Epithelial cell of esophagus (primary cell): ENCODE data around the gene MARCHF6.
"Not testable (repeated sequence)": the region's sequence is repeated elsewhere in the genome, so short reads cannot be mapped to it uniquely, and the experiment has no call there.

ENCODE experiments used
- DNase-seq: peaks from one replicate; pipeline ENCODE4 v3.0.0; 2010; ENCODE audit warnings: low read depth
- H3K4me3 ChIP-seq: 2 replicates; pipeline ENCODE4 v1.5.1; 2011; ENCODE audit warnings: mild to moderate bottlenecking, low read length, control low read depth
- TF ChIP-seq, protein P1 (sequence below): IDR thresholded peaks from 2 replicates; pipeline ENCODE4 v1.5.1; 2011; ENCODE audit warnings: low read depth, mild to moderate bottlenecking, low read length, control low read depth, inconsistent platforms; ENCODE audit not compliant: insufficient read depth; ENCODE audit errors: missing control alignments

MARCHF6 gene

DNA sequence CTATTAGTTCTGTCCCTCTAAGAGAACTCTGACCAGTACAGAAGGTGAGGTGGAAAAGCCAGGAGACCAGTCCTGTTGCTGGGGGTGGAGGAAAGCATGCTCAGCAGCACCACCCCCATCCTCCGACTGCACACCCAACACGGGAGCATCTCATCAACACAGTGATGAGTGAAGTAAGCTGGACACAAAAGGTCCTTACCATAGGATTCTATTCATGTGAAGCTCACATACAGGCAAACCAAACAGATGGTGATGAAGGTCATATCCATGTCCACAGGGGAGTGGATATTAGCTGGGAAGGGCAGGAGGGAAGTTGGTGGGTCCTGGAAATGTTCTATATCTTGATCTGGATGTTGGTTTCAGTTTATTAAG, 14.8 kb upstream of the MARCHF6 start:
- H3K4me3 ChIP-seq: no peak overlapping the region
- no peak for DNase-seq
- TF ChIP-seq, protein P1, sequence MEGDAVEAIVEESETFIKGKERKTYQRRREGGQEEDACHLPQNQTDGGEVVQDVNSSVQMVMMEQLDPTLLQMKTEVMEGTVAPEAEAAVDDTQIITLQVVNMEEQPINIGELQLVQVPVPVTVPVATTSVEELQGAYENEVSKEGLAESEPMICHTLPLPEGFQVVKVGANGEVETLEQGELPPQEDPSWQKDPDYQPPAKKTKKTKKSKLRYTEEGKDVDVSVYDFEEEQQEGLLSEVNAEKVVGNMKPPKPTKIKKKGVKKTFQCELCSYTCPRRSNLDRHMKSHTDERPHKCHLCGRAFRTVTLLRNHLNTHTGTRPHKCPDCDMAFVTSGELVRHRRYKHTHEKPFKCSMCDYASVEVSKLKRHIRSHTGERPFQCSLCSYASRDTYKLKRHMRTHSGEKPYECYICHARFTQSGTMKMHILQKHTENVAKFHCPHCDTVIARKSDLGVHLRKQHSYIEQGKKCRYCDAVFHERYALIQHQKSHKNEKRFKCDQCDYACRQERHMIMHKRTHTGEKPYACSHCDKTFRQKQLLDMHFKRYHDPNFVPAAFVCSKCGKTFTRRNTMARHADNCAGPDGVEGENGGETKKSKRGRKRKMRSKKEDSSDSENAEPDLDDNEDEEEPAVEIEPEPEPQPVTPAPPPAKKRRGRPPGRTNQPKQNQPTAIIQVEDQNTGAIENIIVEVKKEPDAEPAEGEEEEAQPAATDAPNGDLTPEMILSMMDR: no peak

DNA sequence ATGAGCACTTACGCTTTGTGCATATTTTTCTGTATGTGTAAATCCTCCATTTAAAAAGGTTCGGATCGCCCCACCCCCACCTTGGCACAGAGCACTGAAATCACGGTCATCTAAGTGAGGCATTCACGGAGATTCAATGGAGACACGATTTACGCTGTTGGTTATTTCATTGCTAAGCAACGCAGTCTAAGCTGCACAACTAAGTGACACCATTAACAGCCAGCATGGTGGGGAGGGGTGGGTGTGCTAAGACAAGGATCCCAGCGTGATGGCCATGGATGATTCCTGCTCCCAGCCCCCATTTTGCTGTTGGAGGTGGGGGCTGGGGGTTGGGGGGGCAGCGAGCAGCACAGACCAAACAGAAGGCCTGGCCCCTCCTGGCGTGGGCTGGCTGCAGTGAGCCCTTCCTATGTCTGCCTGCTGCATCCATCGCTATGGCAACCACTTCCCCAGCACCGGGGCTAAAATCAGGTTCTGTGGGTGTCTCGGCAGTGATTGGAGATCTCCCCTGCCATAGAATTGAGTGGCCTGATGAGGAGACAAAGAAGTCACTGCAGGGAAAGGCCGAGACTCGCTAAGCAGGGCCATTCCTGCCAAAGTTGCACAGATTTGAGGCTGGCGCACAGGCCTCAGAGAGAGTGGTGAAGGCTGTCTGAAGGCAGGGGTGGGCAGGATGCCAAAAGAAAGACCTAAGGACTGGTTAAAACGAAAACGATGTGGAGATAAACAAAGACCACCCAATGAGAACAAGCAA, 14.3 kb upstream of the MARCHF6 start:
- no peak for DNase-seq
- TF ChIP-seq, protein P1: no peak

DNA sequence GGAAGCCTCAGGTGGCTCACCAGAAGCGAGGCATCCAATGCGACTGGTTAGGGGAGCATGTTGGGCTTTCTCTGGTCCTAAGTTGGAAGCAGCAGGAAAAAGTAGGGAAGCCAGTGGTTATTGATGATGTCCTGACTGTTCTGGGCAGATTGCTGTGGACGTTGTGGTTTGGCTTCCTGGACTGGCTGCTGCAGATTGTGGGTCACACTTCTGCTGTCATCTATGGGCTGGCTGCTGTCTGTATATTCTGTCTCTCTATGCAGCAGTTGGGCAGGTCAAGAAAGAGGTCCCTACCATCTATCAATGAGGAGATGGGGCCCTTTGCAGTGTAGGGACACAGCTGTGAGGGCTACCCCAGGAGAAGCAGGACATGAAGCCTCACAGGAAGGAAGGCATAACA, 13.5 kb upstream of the MARCHF6 start:
- DNase-seq: no peak
- no peak overlapping the region for H3K4me3 ChIP-seq
- TF ChIP-seq, protein P1: no peak

More for the DNA sequence above, 14.3 kb upstream of the MARCHF6 start:
- no peak overlapping the region for H3K4me3 ChIP-seq

DNA sequence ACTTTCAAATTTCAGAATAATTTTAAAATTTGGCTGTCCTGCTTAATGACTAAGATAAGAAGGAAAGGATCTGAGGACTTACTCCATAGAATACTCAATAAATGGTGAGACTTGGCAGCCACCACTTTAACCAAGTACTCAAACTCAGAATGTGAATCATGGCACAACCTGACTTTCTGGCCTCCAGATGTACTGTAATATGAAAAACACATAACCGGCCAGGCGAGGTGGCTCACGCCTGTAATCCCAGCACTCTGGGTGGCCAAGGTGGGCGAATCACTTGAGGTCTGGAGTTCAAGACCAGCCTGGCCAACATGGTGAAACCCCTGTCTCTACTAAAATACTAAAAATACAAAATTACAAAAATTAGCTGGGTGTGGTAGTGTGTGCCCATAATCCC, 10.0 kb upstream of the MARCHF6 start:
- TF ChIP-seq, protein P1: no peak
- DNase-seq: peak; percentile 72
- no peak overlapping the region for H3K4me3 ChIP-seq

DNA sequence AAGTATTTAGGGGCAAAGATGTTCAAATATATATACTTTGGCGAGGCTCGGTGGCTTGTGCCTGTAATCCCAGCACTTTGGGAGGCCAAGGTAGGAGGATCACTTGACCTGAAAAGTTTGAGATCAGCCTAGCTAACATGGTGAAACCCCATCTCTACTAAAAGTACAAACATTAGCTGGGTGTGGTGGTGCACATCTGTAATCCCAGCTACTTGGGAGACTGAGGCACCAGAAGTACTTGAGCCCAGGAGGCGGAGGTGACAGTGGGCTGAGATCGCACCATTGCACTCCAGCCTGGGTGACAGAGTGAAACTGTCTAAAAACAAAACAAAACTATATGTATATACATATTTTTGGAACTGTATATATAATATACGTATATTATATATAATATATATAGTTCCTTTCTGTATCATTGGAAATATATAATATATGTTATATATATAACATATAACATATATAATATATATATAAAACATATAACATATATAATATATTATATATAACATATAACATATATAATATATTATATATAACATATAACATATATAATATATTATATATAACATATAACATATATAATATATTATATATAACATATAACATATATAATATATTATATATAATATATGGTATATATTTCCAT, 8.9 kb upstream of the MARCHF6 start:
- not testable (repeated sequence) for H3K4me3 ChIP-seq, DNase-seq

DNA sequence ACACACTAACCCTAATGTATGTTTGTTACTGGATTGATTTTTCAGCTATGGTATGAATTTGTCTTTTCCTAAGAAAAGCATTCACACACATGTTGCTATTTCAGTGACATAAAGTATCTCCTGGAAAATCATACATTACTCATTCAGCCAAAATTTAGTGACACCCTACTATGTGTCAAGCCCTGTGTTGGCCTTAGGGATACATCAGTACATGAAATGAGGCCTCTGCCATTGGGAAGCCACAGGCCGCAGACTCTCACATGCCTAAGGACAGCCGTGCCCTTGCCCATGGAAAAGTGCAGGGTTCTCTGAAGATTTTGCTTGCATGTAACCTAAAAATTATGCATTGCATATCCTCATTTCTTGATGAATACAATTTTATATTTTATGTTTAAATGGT, 5.2 kb upstream of the MARCHF6 start:
- TF ChIP-seq, protein P1: no peak
- H3K4me3 ChIP-seq: no peak overlapping the region
- DNase-seq: no peak

DNA sequence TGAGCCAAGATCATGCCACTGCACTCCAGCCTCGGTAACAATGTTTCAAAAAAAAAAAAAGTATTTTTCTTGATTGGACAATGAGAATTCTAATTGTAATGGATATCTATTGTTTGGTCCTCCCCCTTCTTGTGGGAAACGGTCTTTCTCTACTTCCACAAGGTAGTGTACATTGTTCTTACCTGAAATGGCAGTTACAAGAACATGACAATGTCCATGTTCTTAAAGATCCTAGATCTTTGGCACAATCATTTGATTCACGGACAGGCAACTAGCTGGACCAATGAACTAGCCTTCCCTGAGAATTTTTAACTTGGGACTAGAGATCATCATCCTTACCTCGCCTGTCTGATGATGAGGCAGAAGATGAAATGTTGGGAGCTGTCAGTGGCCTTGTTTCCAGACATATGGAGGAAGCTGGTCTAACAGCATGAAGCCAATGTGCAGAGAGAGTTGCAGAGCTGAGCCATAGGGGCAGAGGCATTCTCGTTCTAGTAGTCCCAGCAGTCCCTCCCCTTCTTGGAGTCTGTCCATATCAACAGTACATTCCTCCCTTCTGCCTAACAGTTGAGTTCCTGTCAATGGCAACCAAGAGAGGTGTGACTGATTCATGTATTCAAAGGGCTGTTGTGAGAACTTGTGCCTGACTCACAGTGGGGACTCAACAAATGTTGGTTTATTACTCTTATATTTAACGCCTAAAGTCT, 2.1 kb upstream of the MARCHF6 start:
- TF ChIP-seq, protein P1: no peak
- DNase-seq: peak; percentile 93

More for the DNA sequence above, 2.1 kb upstream of the MARCHF6 start:
- H3K4me3 ChIP-seq: no peak overlapping the region
